Testis (tissue), 3 donors: Measurements from ENCODE around the gene SSBP3. TPM values are rescaled to one million over a fixed set of nuclear protein-coding genes. Genes with fewer than 3 reads are reported as not detected.
A peak's percentile ranks its signal among the peaks of the same experiment; 100 is the strongest.

Experiments used
- DNase-seq: peaks from one replicate; pipeline ENCODE4 v3.0.0-alpha.2; 2019
- H3K27ac ChIP-seq, 2 donors: fragments of 200-600 bp; sonication (generic); one replicate each; pipeline ENCODE4 v1.5.1; 2019
- H3K27me3 ChIP-seq: fragments of 200-600 bp; sonication (generic); one replicate; pipeline ENCODE4 v1.5.1; 2019
- H3K36me3 ChIP-seq: fragments of 200-600 bp; sonication (generic); one replicate; pipeline ENCODE4 v1.5.1; 2017; ENCODE audit warnings: low read depth; ENCODE audit errors: missing control alignments
- H3K4me1 ChIP-seq: fragments of 200-600 bp; sonication (generic); one replicate; pipeline ENCODE4 v1.5.1; 2019
- H3K4me3 ChIP-seq, 2 donors: fragments of 200-600 bp; sonication (generic); one replicate each; pipeline ENCODE4 v1.5.1; 2017 to 2019
- H3K9me3 ChIP-seq: fragments of 200-600 bp; sonication (generic); one replicate; pipeline ENCODE4 v1.5.1; 2017
- CTCF ChIP-seq, 3 experiments: fragments of 450-650 bp in 2 of 3; fragments of 200-600 bp in 1 of 3; sonication (generic) in 1 of 3; IDR thresholded peaks; one replicate each; pipeline ENCODE4 v1.5.1; 2016 to 2019; ENCODE audit warnings: antibody characterized with exemption in 3 of 3, mild to moderate bottlenecking in 2 of 3, moderate library complexity in 1 of 3
- POLR2A ChIP-seq: fragments of 450-650 bp; IDR thresholded peaks from one replicate; pipeline ENCODE4 v1.6.1; 2017; ENCODE audit warnings: antibody characterized with exemption, mild to moderate bottlenecking, moderate library complexity
- WGBS, 2 donors: methylation state at CpG; one replicate each; pipeline ENCODE4 v1.1.5; 2018; 5-methylcytosine and 5-hydroxymethylcytosine counted together
- intact Hi-C: fragments of 100-400 bp; cut with DNase I; formaldehyde crosslinking; loops from one replicate; pipeline ENCODE4 v1.15.1; 2023; ENCODE audit warnings: low total_unique reads
- polyA plus RNA-seq: library from polyadenylated mRNA; stranded (reverse); fragments of 350-450 nt; fragmentation: Illumina TruSeq; extraction: RNeasy Lipid Tissue Mini Kit (QIAGEN cat#74804); gene quantifications from one replicate; pipeline ENCODE4 v1.2.3, GENCODE V29; 2014; ENCODE audit warnings: low read depth, low replicate concordance; ENCODE audit not compliant: insufficient read depth
- total RNA-seq, 2 donors: library from RNA; depleted of rRNA; stranded (reverse); fragments of >200 nt; gene quantifications; one replicate each; pipeline ENCODE4 v1.2.3, GENCODE V29; 2016

Gene SSBP3
- total and polyA plus RNA-seq, 3 donors from 2014 or later: 88.8 to 99.0 (median 91.6) TPM

GRCh38 chr1:54223441-54224202, 182.6 kb downstream of the SSBP3 start:
- no peaks in the 10 kb centered on the region for H3K27me3 ChIP-seq
- no peak for TF ChIP-seq POLR2A
- no peak for TF ChIP-seq CTCF (IDR thresholded peaks at IDR 0.05)
- H3K27ac ChIP-seq: peak overlapping the region; percentile 31 to 61
- intact Hi-C loops: no loop called here
- peaks cover 67% of the 10 kb centered on the region for H3K4me1 ChIP-seq
- no peak for DNase-seq
- no peaks in the 10 kb centered on the region for H3K9me3 ChIP-seq
- no peaks in the 10 kb centered on the region for H3K36me3 ChIP-seq
- WGBS, 2 donors: 90 to 91% methylated on average over 7 to 16 of the region's 16 CpGs
- H3K4me3 ChIP-seq: no peak overlapping the region

- WGBS, 2 donors: 79 to 91% methylated on average over 6 of the region's 6 CpGs
- no peak for DNase-seq
- no peak for TF ChIP-seq CTCF (IDR thresholded peaks at IDR 0.05)
- no peak for TF ChIP-seq POLR2A
- H3K4me3 ChIP-seq: no peak overlapping the region
- no peaks in the 10 kb centered on the region for H3K9me3 ChIP-seq
- intact Hi-C loops: no loop called here
- no peaks in the 10 kb centered on the region for H3K36me3 ChIP-seq
- no peaks in the 10 kb centered on the region for H3K27me3 ChIP-seq
- H3K4me1 ChIP-seq: peaks cover 59% of the 10 kb centered on the region
- peak overlapping the region in 1 of 2 donors; percentile 61 for H3K27ac ChIP-seq
These were observed 183.5 kb downstream of the SSBP3 start for GRCh38 chr1:54222711-54223110.

- H3K4me1 ChIP-seq: peaks cover 53% of the 10 kb centered on the region
- no peak overlapping the region for H3K27ac ChIP-seq
- WGBS, 2 donors: 92 to 98% methylated on average over 4 to 7 of the region's 7 CpGs
- H3K36me3 ChIP-seq: no peaks in the 10 kb centered on the region
- intact Hi-C loops: no loop called here
- H3K27me3 ChIP-seq: no peaks in the 10 kb centered on the region
- no peaks in the 10 kb centered on the region for H3K9me3 ChIP-seq
- no peak overlapping the region for H3K4me3 ChIP-seq
- DNase-seq: no peak
- no peak for TF ChIP-seq CTCF (IDR thresholded peaks at IDR 0.05)
- TF ChIP-seq POLR2A: no peak
These were observed 184.2 kb downstream of the SSBP3 start for GRCh38 chr1:54221867-54222484.

GRCh38 chr1:54221113-54221834, 184.9 kb downstream of the SSBP3 start:
- H3K4me1 ChIP-seq: peaks cover 50% of the 10 kb centered on the region
- no peaks in the 10 kb centered on the region for H3K27me3 ChIP-seq
- no peaks in the 10 kb centered on the region for H3K36me3 ChIP-seq
- 86 to 93% methylated on average over 10 to 12 of the region's 12 CpGs for WGBS, 2 donors
- no peak overlapping the region for H3K4me3 ChIP-seq
- no peaks in the 10 kb centered on the region for H3K9me3 ChIP-seq
- DNase-seq: no peak
- H3K27ac ChIP-seq: peak overlapping the region in 1 of 2 donors; percentile 73
- TF ChIP-seq CTCF (IDR thresholded peaks at IDR 0.05): no peak
- TF ChIP-seq POLR2A: no peak
- intact Hi-C loops: no loop called here
